Lower leg skin (tissue), 3 donors: ENCODE data around the gene MYO5A.

ENCODE experiments used
- POLR2A ChIP-seq, 2 donors: fragments of 450-650 bp; IDR thresholded peaks; one replicate each; pipeline ENCODE4 v1.6.1; 2016 to 2017; ENCODE audit warnings: antibody characterized with exemption in 2 of 2, mild to moderate bottlenecking in 1 of 2, moderate library complexity in 1 of 2
- TF ChIP-seq, protein P1 (sequence below), 3 donors: fragments of 450-650 bp; IDR thresholded peaks; one replicate each; pipeline ENCODE4 v1.5.1; 2016; ENCODE audit warnings: antibody characterized with exemption in 3 of 3, mild to moderate bottlenecking in 3 of 3, moderate library complexity in 2 of 3

DNA sequence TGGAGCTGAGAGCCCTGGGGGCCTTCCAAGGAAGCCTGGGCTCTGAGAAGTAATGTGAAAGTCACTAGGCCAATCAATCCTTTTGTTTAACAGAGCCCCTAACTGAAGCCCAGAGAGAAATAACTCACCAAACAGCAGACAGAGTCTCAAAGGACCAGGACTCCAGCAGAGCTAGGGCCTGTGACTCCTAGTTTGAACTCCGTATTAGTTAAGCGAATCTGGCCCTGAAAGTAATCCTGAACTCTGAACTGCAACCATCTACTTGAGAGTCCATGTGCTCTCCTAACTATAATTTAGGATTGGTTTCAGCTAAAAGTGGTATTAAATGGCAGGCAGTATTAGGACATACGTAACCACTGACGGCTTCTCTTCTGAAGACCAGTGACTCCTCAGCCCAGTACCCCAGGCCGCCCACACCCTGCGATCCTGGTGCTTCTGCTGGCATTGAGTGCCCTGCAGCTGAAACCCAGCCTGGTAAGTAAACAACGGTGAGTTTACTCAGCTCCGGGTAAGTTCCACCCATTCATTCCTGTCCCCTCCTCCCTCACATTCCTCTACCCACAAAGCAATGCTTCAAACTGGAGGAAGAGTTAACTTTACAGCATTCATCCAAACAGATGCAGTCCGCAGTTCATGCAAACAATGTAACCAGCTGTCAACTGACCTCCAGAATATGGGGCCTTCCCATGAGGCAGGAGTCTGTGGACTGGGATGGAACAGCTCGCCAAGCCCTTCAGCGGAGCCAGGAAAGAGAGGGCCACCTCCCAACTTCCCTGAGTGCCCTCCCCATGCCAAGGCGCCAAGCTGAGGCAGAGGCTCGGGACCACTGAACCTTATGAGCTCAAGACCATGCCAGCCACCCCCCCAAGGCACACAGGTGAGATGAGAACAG lies 240.4 kb downstream of the MYO5A start:
- TF ChIP-seq, protein P1, sequence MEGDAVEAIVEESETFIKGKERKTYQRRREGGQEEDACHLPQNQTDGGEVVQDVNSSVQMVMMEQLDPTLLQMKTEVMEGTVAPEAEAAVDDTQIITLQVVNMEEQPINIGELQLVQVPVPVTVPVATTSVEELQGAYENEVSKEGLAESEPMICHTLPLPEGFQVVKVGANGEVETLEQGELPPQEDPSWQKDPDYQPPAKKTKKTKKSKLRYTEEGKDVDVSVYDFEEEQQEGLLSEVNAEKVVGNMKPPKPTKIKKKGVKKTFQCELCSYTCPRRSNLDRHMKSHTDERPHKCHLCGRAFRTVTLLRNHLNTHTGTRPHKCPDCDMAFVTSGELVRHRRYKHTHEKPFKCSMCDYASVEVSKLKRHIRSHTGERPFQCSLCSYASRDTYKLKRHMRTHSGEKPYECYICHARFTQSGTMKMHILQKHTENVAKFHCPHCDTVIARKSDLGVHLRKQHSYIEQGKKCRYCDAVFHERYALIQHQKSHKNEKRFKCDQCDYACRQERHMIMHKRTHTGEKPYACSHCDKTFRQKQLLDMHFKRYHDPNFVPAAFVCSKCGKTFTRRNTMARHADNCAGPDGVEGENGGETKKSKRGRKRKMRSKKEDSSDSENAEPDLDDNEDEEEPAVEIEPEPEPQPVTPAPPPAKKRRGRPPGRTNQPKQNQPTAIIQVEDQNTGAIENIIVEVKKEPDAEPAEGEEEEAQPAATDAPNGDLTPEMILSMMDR (IDR thresholded peaks at IDR 0.05), result peak in 1 of 3 donors; percentile 17
- TF ChIP-seq POLR2A (IDR thresholded peaks at IDR 0.05), result no peak
